Spleen (tissue), 11 donors: ENCODE measurements around the gene BPIFB1. TPM values are rescaled to one million over a fixed set of nuclear protein-coding genes. Genes with fewer than 3 reads are reported as not detected.

Experiments
- DNase-seq: peaks from one replicate; pipeline ENCODE4 v3.0.0-alpha.2; 2020
- H3K27ac ChIP-seq, 8 donors: fragments of 200-600 bp; sonication (generic) in 7 of 8; 1 replicate in 4 of 8; 2 replicates in 4 of 8; pipeline versions ENCODE4 v1.5.0 to v1.8.0; 2016 to 2021; ENCODE audit warnings: inconsistent platforms in 4 of 8, mild to moderate bottlenecking in 4 of 8, moderate library complexity in 1 of 8
- H3K27me3 ChIP-seq, 7 donors: fragments of 200-600 bp; sonication (generic) in 6 of 7; replicated peaks in 1 of 7; 1 replicate in 4 of 7; 2 replicates in 3 of 7; pipeline versions ENCODE4 v1.5.0 to v1.8.0; 2016 to 2021; ENCODE audit warnings: inconsistent platforms in 3 of 7, mild to moderate bottlenecking in 1 of 7
- H3K36me3 ChIP-seq, 6 donors: fragments of 200-600 bp; sonication (generic) in 5 of 6; 1 replicate in 4 of 6; 2 replicates in 2 of 6; pipeline versions ENCODE4 v1.5.0 to v1.8.0; 2016 to 2021; ENCODE audit warnings: inconsistent platforms in 2 of 6
- H3K4me1 ChIP-seq, 6 donors: fragments of 200-600 bp; sonication (generic) in 5 of 6; 1 replicate in 3 of 6; 2 replicates in 3 of 6; pipeline versions ENCODE4 v1.5.0 to v1.8.0; 2016 to 2021; ENCODE audit warnings: inconsistent platforms in 3 of 6
- H3K4me3 ChIP-seq, 8 donors: fragments of 200-600 bp; sonication (generic) in 7 of 8; 1 replicate in 4 of 8; 2 replicates in 4 of 8; pipeline versions ENCODE4 v1.5.0 to v1.8.0; 2016 to 2021; ENCODE audit warnings: inconsistent platforms in 4 of 8, mild to moderate bottlenecking in 4 of 8, moderate library complexity in 2 of 8
- H3K9me3 ChIP-seq, 8 donors: fragments of 200-600 bp; sonication (generic) in 7 of 8; 1 replicate in 4 of 8; 2 replicates in 4 of 8; pipeline versions ENCODE4 v1.5.0 to v1.8.0; 2016 to 2021; ENCODE audit warnings: inconsistent platforms in 4 of 8
- CTCF ChIP-seq, 11 experiments: fragments of 200-600 bp in 7 of 11; fragments of 450-650 bp in 4 of 11; sonication (generic) in 4 of 11; IDR thresholded peaks in 8 of 11; conservative IDR thresholded peaks in 3 of 11; 1 replicate in 7 of 11; 2 replicates in 4 of 11; pipeline versions ENCODE4 v1.4.0 to v1.8.0; 2016 to 2021; ENCODE audit warnings: antibody characterized with exemption in 11 of 11, inconsistent platforms in 4 of 11, mild to moderate bottlenecking in 1 of 11
- POLR2A ChIP-seq, 3 donors: fragments of 450-650 bp; IDR thresholded peaks; one replicate each; pipeline ENCODE4 v1.5.1; 2017; ENCODE audit warnings: antibody characterized with exemption in 3 of 3, mild to moderate bottlenecking in 1 of 3
- POLR2AphosphoS5 ChIP-seq, 3 donors: sonication (generic); formaldehyde crosslinking; IDR thresholded peaks; one replicate each; pipeline ENCODE4 v1.5.1; 2017; ENCODE audit warnings: antibody characterized with exemption in 3 of 3
- WGBS, 5 donors: extraction: QIAGEN DNeasy Blood & Tissue Kit in 3 of 5; methylation state at CpG; one replicate each; pipeline versions ENCODE4 v1.1.5 to v1.1.7; 2013 to 2018; 5-methylcytosine and 5-hydroxymethylcytosine counted together
- intact Hi-C: fragments of 100-400 bp; cut with DNase I; formaldehyde crosslinking; loops from one replicate; pipeline ENCODE4 v1.15.0; 2023; ENCODE audit warnings: low total_unique reads
- polyA plus RNA-seq, 3 donors: library from polyadenylated mRNA; stranded (reverse); fragments of 200-250 nt; gene quantifications; one replicate each; pipeline ENCODE4 v1.2.1, GENCODE V29; 2013
- total RNA-seq, 7 donors: library from RNA; depleted of rRNA in 3 of 7; stranded (reverse); fragments of >200 nt in 3 of 7; fragmentation: NEBNext Ultra II Directional in 4 of 7; extraction: Animal tissue kit (Norgen Biotek cat#: 25700) in 4 of 7; gene quantifications; one replicate each; pipeline versions ENCODE4 v1.1.0 to v1.2.1, GENCODE V29; 2016 to 2021
- donor health status: healthy with polysubstance abuse.
- donor health status: DM: no; HTN: no; CAD: no; lungs with moderate emphysema.
- donor health status: DM: no; HTN: no; CAD: no.
- donor health status: Bipolar disorder and iron deficiency.
- donor health status: healthy.
- donor health status: DM: no; HTN: no; CAD: no.
- donor health status: DM: yes; HTN: yes; CAD: no.

BPIFB1 gene
- total and polyA plus RNA-seq, 10 donors: 0.06 TPM; not detected in 8

- Histone ChIP-seq H3K27me3 (no peaks in the 10 kb centered on the region), H3K9me3 (no peaks in the 10 kb centered on the region), H3K36me3 (no peaks in the 10 kb centered on the region), H3K27ac (no peak overlapping the region), H3K4me1 (no peaks in the 10 kb centered on the region), H3K4me3 (no peak overlapping the region)
- 71 to 90% (median 82%) methylated on average over 3 of the region's 3 CpGs for WGBS, 5 donors
- intact Hi-C loops: no loop called here
- TF ChIP-seq POLR2A (IDR thresholded peaks at IDR 0.05): no peak
- no peak for TF ChIP-seq CTCF (IDR thresholded peaks at IDR 0.05 in 8 of 11, conservative IDR thresholded peaks at IDR 0.05 in 3 of 11)
- TF ChIP-seq POLR2AphosphoS5 (IDR thresholded peaks at IDR 0.05): no peak
- DNase-seq: no peak
Observed at GRCh38 chr20:33251496-33251895, 31.5 kb upstream of the BPIFB1 start.

DNA sequence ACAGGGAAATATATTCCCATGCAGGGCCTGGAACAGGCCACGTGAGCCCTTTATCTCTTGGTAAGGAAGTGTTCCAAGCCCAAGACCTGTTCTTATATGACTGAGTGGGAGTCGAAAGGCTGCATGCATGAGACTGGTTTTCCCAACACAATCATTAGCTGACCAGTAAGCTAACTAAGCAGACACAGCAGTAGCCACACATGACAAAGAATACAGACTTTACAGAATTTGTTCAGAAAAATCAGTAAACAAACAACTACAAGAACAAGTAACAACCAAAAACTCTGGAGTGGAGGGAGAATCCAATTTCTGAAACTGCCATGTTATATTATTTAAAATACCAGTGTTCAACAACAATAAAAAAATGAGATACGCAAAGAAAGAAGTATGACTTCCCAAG, 30.6 kb upstream of the BPIFB1 start:
- Histone ChIP-seq H3K27me3 (no peaks in the 10 kb centered on the region), H3K27ac (no peak overlapping the region), H3K4me1 (no peaks in the 10 kb centered on the region), H3K4me3 (no peak overlapping the region), H3K36me3 (no peaks in the 10 kb centered on the region), H3K9me3 (no peaks in the 10 kb centered on the region)
- DNase-seq: no peak
- intact Hi-C loops: no loop called here
- TF ChIP-seq POLR2A (IDR thresholded peaks at IDR 0.05): no peak
- 78 to 88% (median 82%) methylated on average over 3 of the region's 3 CpGs for WGBS, 5 donors

GRCh38 chr20:33255005-33255404, 28.0 kb upstream of the BPIFB1 start:
- WGBS, 5 donors: 70 to 80% (median 73%) methylated on average over 2 of the region's 2 CpGs
- intact Hi-C loops: no loop called here
- DNase-seq: no peak
- H3K27me3 ChIP-seq: peaks cover 0 to 6% (median 0%) of the 10 kb centered on the region in 7 donors
- no peaks in the 10 kb centered on the region for H3K9me3 ChIP-seq
- no peaks in the 10 kb centered on the region for H3K4me1 ChIP-seq
- H3K27ac ChIP-seq: no peak overlapping the region
- no peaks in the 10 kb centered on the region for H3K36me3 ChIP-seq
- H3K4me3 ChIP-seq: no peak overlapping the region
- TF ChIP-seq CTCF (IDR thresholded peaks at IDR 0.05 in 8 of 11, conservative IDR thresholded peaks at IDR 0.05 in 3 of 11) (no peak), POLR2A (IDR thresholded peaks at IDR 0.05) (no peak), POLR2AphosphoS5 (IDR thresholded peaks at IDR 0.05) (no peak)

- Histone ChIP-seq H3K4me1 (peaks cover 0 to 4% (median 0%) of the 10 kb centered on the region in 6 donors), H3K27ac (no peak overlapping the region), H3K4me3 (no peak overlapping the region), H3K36me3 (no peaks in the 10 kb centered on the region), H3K27me3 (peaks cover 0 to 21% (median 0%) of the 10 kb centered on the region in 7 donors), H3K9me3 (peaks cover 0 to 7% (median 0%) of the 10 kb centered on the region in 8 donors)
- WGBS, 5 donors: 82 to 95% (median 91%) methylated on average over 4 to 5 of the region's 5 CpGs
- TF ChIP-seq CTCF (IDR thresholded peaks at IDR 0.05 in 8 of 11, conservative IDR thresholded peaks at IDR 0.05 in 3 of 11) (no peak), POLR2AphosphoS5 (IDR thresholded peaks at IDR 0.05) (no peak), POLR2A (IDR thresholded peaks at IDR 0.05) (no peak)
- DNase-seq: no peak
- intact Hi-C loops: no loop called here
Observed at GRCh38 chr20:33257237-33257636, 25.8 kb upstream of the BPIFB1 start.

DNA sequence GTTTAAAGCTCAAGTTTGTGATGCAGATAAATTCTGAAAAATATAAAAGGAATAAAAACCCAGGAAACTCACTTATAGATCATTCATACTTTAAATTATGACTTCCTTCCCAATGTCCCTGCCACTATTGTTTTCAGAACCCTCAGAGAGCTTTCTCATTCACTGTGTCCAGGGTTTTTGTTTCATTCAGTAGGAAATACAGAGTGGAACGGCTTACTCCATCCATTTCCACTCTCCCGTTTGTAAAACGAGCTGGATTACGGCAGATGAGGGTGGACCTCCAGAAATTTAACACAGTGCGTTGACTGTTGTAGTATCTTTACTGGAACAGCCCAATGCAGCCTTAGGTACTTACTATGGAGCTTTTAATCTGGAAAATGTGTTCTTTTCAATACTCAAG, 23.6 kb upstream of the BPIFB1 start:
- no peaks in the 10 kb centered on the region for H3K36me3 ChIP-seq
- WGBS, 5 donors: 38 to 51% (median 42%) methylated on average over 5 of the region's 5 CpGs
- H3K4me1 ChIP-seq: peaks cover 0 to 13% (median 3%) of the 10 kb centered on the region in 6 donors
- DNase-seq: no peak
- H3K27me3 ChIP-seq: peaks cover 0 to 33% (median 0%) of the 10 kb centered on the region in 7 donors
- H3K9me3 ChIP-seq: peaks cover 0 to 7% (median 0%) of the 10 kb centered on the region in 8 donors
- H3K4me3 ChIP-seq: no peak overlapping the region
- TF ChIP-seq POLR2A (IDR thresholded peaks at IDR 0.05) (no peak), POLR2AphosphoS5 (IDR thresholded peaks at IDR 0.05) (no peak)
- intact Hi-C loops: no loop called here
- H3K27ac ChIP-seq: no peak overlapping the region
